Activated CD8-positive, alpha-beta memory T cell treated with anti-CD3 and anti-CD28 coated beads, Interleukin-2, amount 50 U/mL, for 1 hour (primary cell): ENCODE data around the gene DIP2A.
A peak's percentile ranks its signal among the peaks of the same experiment; 100 is the strongest.
"Not testable (repeated sequence)": the region's sequence is repeated elsewhere in the genome, so short reads cannot be mapped to it uniquely, and the experiment has no call there.

Source experiments
- DNase-seq: peaks from one replicate; pipeline ENCODE4 v3.0.0-alpha.2; 2020; ENCODE audit errors: extremely low read depth

Gene DIP2A

GRCh38 chr21:46424621-46425020, 34.1 kb upstream of the DIP2A start:
- DNase-seq, result no peak

- DNase-seq, result no peak
These were observed 33.6 kb upstream of the DIP2A start for GRCh38 chr21:46425041-46425440.

GRCh38 chr21:46425571-46425970, 33.1 kb upstream of the DIP2A start:
- peak; percentile 68 for DNase-seq

- DNase-seq, result no peak
These were observed 32.2 kb upstream of the DIP2A start for GRCh38 chr21:46426313-46427046.

GRCh38 chr21:46427516-46427915, 31.2 kb upstream of the DIP2A start:
- DNase-seq, result no peak

GRCh38 chr21:46428286-46428685, 30.4 kb upstream of the DIP2A start:
- no peak for DNase-seq

- no peak for DNase-seq
These were observed 29.5 kb upstream of the DIP2A start for GRCh38 chr21:46428987-46429710.

GRCh38 chr21:46429754-46430681, 28.7 kb upstream of the DIP2A start:
- DNase-seq, result no peak

- DNase-seq, result no peak
These were observed 27.2 kb upstream of the DIP2A start for GRCh38 chr21:46431448-46431847.

- DNase-seq, result no peak
These were observed 26.7 kb upstream of the DIP2A start for GRCh38 chr21:46431884-46432488.

- DNase-seq, result not testable (repeated sequence)
These were observed 25.6 kb upstream of the DIP2A start for GRCh38 chr21:46433116-46433515.

GRCh38 chr21:46434322-46434958, 24.3 kb upstream of the DIP2A start:
- no peak for DNase-seq

- DNase-seq, result no peak
These were observed 22.9 kb upstream of the DIP2A start for GRCh38 chr21:46435786-46436227.

- no peak for DNase-seq
These were observed 22.1 kb upstream of the DIP2A start for GRCh38 chr21:46436621-46437020.

GRCh38 chr21:46437096-46437498, 21.6 kb upstream of the DIP2A start:
- no peak for DNase-seq

GRCh38 chr21:46437511-46437910, 21.2 kb upstream of the DIP2A start:
- no peak for DNase-seq

- no peak for DNase-seq
These were observed 20.4 kb upstream of the DIP2A start for GRCh38 chr21:46438241-46438640.

- DNase-seq, result no peak
These were observed 18.8 kb upstream of the DIP2A start for GRCh38 chr21:46439906-46440305.

- DNase-seq, result no peak
These were observed 17.4 kb upstream of the DIP2A start for GRCh38 chr21:46441331-46441730.

- no peak for DNase-seq
These were observed 16.7 kb upstream of the DIP2A start for GRCh38 chr21:46441961-46442498.

GRCh38 chr21:46442938-46443337, 15.8 kb upstream of the DIP2A start:
- DNase-seq, result no peak
